Measurements from ENCODE around the gene FOXK2.

The FOXK2 gene

DNA sequence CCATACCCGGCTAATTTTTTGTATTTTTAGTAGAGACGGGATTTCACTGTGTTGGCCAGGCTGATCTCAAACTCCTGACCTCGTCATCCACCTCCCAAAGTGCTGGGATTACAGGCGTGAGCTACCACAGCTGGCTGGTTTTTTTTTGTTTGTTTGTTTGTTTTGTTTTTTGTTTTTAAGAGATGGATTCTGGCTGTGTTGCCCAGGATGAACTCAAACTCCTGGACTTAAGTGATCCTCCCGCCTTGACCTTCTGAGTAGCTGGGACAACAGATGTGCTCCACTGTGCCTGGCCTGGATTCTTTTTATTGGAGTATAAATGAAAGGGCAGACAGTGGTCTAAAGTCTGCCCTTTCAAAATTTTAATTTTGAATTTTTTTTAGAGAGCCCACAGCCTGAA, 44.7 kb downstream of the FOXK2 start:
- no peak for DNase-seq (ENCODE audit: low read depth)
- H3K4me3 ChIP-seq (ENCODE audit: low read depth, low read length) = no peak overlapping the region
- no peak for TF ChIP-seq MYC (IDR thresholded peaks at IDR 0.05; ENCODE audit: low read depth, low read length)
- TF ChIP-seq, protein P1, sequence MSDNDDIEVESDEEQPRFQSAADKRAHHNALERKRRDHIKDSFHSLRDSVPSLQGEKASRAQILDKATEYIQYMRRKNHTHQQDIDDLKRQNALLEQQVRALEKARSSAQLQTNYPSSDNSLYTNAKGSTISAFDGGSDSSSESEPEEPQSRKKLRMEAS (IDR thresholded peaks at IDR 0.05; ENCODE audit: low read depth, low read length) = no peak
- TF ChIP-seq, protein P2, sequence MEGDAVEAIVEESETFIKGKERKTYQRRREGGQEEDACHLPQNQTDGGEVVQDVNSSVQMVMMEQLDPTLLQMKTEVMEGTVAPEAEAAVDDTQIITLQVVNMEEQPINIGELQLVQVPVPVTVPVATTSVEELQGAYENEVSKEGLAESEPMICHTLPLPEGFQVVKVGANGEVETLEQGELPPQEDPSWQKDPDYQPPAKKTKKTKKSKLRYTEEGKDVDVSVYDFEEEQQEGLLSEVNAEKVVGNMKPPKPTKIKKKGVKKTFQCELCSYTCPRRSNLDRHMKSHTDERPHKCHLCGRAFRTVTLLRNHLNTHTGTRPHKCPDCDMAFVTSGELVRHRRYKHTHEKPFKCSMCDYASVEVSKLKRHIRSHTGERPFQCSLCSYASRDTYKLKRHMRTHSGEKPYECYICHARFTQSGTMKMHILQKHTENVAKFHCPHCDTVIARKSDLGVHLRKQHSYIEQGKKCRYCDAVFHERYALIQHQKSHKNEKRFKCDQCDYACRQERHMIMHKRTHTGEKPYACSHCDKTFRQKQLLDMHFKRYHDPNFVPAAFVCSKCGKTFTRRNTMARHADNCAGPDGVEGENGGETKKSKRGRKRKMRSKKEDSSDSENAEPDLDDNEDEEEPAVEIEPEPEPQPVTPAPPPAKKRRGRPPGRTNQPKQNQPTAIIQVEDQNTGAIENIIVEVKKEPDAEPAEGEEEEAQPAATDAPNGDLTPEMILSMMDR (IDR thresholded peaks at IDR 0.05; ENCODE audit: low read depth, low read length) = no peak
- no peak for TF ChIP-seq POLR2A (IDR thresholded peaks at IDR 0.05; ENCODE audit: extremely low read depth, insufficient read length)

DNA sequence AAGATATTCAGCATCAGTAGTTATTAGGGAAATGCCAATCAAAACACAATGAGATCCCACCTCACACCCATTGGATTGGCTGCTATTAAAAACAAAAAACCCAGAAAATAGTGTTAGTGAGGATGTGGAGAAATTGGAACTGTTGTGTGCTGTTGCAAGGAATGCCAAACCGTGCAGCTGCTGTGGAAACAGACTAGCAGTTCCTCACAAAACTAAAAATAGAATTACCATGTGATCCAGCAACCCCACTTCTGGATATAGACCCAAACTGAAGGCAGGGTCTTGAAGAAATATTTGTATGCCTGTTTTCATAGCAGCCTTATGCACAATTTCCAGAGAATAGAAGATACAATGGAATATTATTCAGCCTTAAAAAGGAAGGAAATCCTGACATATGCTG, 46.0 kb downstream of the FOXK2 start:
- DNase-seq (ENCODE audit: low read depth) = no peak
- TF ChIP-seq, protein P1 (IDR thresholded peaks at IDR 0.05; ENCODE audit: low read depth, low read length) = no peak
- TF ChIP-seq MYC (IDR thresholded peaks at IDR 0.05; ENCODE audit: low read depth, low read length) (no peak), POLR2A (IDR thresholded peaks at IDR 0.05; ENCODE audit: extremely low read depth, insufficient read length) (no peak)
- TF ChIP-seq, protein P2 (IDR thresholded peaks at IDR 0.05; ENCODE audit: low read depth, low read length) = no peak

DNA sequence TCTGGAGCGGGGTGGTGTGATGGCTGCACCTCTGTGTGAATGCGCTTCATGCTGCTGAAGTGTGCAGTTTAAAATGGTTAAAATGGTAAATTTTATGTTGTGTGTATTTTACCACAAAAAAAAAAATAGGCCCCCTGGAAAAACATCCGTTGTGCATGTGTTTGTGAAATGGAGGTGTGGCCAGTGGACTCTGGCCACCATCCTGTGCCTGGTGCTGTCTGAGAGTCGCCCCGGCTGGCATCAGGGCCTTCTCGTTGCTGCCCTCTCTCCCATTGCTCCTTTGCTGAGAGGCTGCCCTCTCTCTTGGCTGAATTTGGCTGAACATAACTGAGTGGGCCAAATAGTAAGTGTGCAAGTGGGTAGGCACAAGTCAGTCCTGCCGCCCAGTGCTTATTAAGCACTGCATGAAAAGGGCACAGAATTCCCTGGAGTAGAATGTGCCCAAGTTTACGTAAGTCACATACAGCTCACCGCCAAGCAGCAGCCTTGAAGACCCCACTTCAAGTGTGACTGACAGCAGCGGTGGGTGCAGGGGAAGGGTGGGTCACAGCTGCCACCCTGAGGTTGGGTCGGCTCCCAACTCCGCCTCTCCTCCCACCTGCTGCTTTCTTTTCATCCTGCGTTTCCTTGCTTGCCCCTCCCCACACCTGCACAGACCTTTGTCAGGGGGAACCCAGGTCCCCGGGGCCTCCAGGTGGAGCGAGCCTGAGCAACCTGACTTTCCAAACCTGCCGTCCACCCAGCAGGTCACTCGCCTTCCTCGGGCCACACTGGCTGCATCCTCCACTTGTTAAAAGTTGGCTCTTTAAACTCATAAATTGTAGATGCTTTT, 46.8 kb downstream of the FOXK2 start:
- no peak for DNase-seq (ENCODE audit: low read depth)

More for the DNA sequence above, 46.0 kb downstream of the FOXK2 start:
- no peak overlapping the region for H3K4me3 ChIP-seq (ENCODE audit: low read depth, low read length)

DNA sequence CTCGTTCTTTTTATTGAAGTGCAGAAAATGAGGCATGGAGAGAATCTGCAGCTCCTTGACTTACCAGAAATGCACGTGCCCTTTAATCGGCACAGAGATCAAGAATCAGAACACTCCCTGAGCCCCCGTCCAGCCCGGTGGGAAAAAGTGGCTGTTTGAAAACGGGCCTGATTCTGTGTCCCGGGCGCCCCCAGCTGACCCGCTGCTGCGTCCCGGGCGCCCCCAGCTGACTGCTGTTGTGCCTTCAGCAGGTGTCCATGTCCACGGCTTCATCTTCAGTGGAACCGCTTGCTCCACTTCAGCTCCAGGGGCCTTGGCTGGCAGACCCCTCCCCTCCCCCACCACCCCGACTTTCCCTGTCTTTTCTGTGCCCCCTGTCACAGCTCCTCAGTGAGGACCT, 47.8 kb downstream of the FOXK2 start:
- no peak for DNase-seq (ENCODE audit: low read depth)
- TF ChIP-seq, protein P2 (IDR thresholded peaks at IDR 0.05; ENCODE audit: low read depth, low read length) = no peak
- TF ChIP-seq MYC (IDR thresholded peaks at IDR 0.05; ENCODE audit: low read depth, low read length) (no peak), POLR2A (IDR thresholded peaks at IDR 0.05; ENCODE audit: extremely low read depth, insufficient read length) (no peak)
- TF ChIP-seq, protein P1 (IDR thresholded peaks at IDR 0.05; ENCODE audit: low read depth, low read length) = no peak
- no peak overlapping the region for H3K4me3 ChIP-seq (ENCODE audit: low read depth, low read length)

More for the DNA sequence above, 46.8 kb downstream of the FOXK2 start:
- no peak overlapping the region for H3K4me3 ChIP-seq (ENCODE audit: low read depth, low read length)
- TF ChIP-seq POLR2A (IDR thresholded peaks at IDR 0.05; ENCODE audit: extremely low read depth, insufficient read length) (no peak), MYC (IDR thresholded peaks at IDR 0.05; ENCODE audit: low read depth, low read length) (no peak)
- TF ChIP-seq, protein P1 (IDR thresholded peaks at IDR 0.05; ENCODE audit: low read depth, low read length) = no peak
- TF ChIP-seq, protein P2 (IDR thresholded peaks at IDR 0.05; ENCODE audit: low read depth, low read length) = no peak

DNA sequence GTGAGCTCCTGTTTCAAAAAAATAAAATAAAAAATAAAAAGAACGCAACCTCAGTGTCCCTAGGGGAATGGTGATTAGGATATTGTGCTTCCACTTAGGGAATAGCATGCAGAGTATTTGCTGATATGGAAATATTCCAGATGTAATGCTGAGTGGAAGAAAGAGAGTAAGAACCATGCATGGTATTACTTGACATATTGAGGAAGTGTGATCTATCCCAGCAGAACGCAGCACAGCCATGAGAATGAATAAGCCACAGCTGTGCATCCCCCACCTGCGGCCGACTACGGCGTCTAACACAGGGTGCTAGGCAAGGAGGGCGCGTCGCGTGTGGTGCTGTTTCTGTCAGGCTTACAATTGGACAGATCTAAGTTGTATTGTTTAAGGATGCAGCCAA, 49.5 kb downstream of the FOXK2 start:
- DNase-seq (ENCODE audit: low read depth) = no peak
- TF ChIP-seq, protein P1 (IDR thresholded peaks at IDR 0.05; ENCODE audit: low read depth, low read length) = no peak
- TF ChIP-seq, protein P2 (IDR thresholded peaks at IDR 0.05; ENCODE audit: low read depth, low read length) = no peak
- TF ChIP-seq POLR2A (IDR thresholded peaks at IDR 0.05; ENCODE audit: extremely low read depth, insufficient read length) (no peak), MYC (IDR thresholded peaks at IDR 0.05; ENCODE audit: low read depth, low read length) (no peak)
- H3K4me3 ChIP-seq (ENCODE audit: low read depth, low read length) = no peak overlapping the region

All from NB4 (cell line).